A673 (cell line): ENCODE data around the gene SPRY1.

Experiments used
- CTCF ChIP-seq: fragments of 300-800, 200-600 bp; sonication (generic); conservative IDR thresholded peaks from 2 replicates; pipeline ENCODE4 v1.5.1; 2017; ENCODE audit warnings: low read depth, mild to moderate bottlenecking, antibody characterized with exemption, low read length, moderate library complexity, mixed read lengths
- EZH2 ChIP-seq: fragments of 200-600 bp; sonication (generic); IDR thresholded peaks from 2 replicates; pipeline ENCODE4 v1.6.1; 2017; ENCODE audit warnings: borderline replicate concordance, low read depth, mild to moderate bottlenecking, mixed read lengths, antibody characterized with exemption, low read length; ENCODE audit not compliant: poor library complexity, severe bottlenecking

- TF ChIP-seq CTCF = no peak
- no peak for TF ChIP-seq EZH2
Observed at GRCh38 chr4:123361195-123361861, 35.3 kb upstream of the SPRY1 start.
